GM21737 (cell line): ENCODE data around the gene PARL.

ENCODE experiments used
- ATAC-seq: cut with Tn5 transposase; IDR thresholded peaks from one replicate; pipeline ENCODE4 v1.9.1; 2021; ENCODE audit warnings: mild to moderate bottlenecking, moderate library complexity; ENCODE audit not compliant: unreplicated experiment

The PARL gene

DNA sequence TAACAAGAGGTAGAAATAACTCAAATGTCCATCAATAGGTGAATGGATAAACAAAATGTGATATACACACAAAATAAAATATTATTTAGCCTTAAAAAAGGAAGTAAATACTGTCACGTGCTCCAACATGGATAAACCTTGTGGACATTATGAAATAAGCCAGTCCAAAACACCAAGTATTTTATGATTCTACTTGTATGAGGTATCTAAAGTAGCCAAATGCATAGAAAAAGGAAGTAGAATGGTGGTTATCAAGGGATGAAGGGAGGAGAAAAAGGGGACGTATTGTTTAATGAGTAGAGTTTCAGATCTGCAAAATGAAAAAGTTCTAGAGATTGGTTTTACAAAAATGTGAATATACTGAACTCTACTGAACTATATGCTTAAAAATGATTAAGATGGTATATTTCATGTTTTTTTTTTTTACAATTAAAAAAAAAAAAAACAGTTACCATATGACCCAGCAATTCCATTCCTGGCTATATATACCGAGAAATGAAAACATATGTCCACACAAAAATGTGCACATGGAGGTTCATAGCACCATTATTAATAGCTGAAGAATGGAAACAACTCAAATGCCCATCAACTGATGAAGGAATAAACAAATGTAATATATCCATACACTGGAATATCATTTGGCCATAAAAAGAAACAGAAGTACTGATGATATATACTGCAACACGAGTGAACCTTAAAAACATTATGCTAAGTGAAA, 30.2 kb downstream of the PARL start:
- no peak for ATAC-seq

DNA sequence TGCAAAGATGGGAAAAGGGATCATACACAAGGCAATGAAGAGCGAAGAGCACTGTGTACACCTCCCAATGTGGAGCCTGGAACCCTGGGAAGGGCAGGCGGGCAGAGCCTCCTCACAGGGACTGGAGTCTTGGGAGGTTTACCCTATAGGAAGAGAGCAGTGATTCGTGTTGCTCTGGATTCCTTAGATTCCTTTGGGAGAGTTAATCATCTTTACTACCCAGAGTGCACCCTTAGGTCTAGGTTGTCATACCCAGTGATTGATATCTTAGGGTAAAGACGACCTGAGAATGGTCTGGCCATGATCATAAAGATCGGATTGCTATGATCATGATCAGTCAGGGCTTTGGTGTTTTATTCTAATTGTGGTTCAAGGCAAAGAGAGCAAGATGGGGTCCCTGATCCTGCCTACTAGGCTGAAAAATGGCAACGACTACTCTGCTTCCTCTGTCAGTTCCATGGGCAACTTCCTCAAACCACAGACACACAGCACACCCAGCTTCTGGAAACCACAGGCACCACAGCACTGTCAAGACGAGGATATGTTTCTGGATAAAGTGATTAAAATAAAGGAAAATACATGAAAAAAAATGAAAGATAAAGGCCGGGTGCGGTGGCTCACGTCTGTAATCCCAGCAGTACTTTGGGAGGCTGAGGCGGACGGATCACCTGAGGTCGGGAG, 38.9 kb downstream of the PARL start:
- ATAC-seq = no peak

DNA sequence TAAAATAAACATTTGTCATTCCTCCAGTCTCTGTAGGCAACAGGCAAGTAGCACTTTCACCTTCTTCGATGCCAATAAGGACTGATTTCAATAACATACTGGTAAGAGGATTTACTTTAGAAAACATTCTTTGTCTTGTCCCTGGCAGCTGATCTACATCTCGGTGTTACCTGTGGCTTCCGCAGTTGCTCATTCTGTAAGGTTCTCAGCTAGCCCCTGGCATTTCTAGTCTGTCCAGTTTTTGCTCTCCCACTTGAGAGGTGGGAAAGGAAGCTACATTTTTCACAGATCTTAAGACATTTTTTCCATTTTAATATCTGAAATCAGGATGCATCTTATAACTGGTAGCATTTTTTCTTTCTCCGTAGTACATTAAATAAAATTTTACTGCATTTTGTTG, 39.6 kb downstream of the PARL start:
- ATAC-seq = no peak

DNA sequence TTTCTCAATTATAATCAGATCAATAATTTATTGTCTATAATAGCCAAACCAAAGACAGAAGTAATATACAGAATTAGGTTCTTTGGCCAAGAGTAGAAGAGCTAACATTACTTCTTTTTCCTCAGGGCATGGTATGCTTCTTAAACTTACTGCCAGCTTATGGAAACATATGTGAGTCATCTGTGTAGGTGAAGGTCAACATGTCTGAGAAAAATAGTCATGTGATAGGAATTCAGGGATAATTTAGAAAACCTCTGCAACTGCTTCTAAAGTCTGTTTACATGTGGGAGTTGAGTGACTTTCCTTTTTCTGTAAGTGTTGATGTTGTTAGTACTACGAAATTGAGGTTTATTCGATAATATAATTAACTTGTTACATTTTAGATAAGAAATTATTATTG, 40.1 kb downstream of the PARL start:
- ATAC-seq = no peak

DNA sequence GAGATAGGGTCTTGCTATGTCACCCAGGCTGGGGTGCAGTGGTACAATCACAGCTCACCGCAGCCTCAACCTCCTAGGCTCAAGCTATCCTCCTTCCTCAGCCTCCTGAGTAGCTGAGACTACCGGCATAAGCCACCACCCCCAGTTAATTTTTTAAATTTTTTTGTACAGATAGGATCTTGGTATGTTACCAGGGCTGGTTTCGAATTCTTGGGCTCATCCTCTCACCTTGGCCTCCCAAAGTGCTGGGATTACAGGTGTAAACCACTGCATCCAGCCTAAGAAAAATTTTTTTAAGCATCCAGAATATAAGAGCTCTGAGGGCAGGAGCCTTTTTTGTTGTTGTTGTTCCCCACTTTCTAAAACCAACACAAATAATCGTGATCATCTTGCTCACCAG, 44.9 kb downstream of the PARL start:
- no peak for ATAC-seq

DNA sequence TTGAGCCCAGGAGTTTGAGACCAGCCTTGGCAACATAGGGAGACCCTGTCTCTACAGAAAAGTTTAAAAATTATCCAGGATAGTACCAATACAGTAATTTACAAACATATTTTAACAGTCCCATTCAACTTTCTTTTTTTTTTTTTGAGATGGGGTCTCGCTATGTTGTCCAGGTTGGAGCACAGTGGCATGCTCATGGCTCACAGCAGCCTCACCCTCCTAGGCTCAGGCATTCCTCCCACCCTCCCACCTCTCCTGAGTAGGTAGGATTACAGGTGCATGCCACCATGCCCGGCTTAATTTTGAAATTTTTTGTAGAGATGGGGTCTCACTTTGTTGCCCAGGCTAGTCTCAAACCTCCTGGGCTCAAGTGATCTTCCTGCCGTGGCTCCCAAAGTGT, 46.8 kb downstream of the PARL start:
- ATAC-seq = no peak

DNA sequence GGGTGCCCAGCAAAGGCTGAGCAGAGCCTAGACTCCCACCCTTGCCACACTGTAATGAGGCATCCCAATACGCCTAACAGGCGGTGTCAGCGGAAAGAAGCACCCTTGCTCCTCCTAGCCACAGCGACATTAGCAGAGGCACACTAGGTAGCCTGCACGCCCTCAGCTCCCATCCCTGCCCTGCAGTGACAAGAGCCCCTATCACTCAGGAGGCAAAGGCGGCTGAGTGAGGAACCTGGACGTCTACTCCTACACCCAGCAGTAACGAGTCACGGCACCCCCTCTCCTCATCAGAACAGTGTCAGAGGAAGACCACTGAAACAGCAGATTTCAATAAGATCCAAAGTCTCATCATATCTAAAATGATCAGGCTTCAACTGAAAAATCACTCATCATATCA, 47.3 kb downstream of the PARL start:
- no peak for ATAC-seq

DNA sequence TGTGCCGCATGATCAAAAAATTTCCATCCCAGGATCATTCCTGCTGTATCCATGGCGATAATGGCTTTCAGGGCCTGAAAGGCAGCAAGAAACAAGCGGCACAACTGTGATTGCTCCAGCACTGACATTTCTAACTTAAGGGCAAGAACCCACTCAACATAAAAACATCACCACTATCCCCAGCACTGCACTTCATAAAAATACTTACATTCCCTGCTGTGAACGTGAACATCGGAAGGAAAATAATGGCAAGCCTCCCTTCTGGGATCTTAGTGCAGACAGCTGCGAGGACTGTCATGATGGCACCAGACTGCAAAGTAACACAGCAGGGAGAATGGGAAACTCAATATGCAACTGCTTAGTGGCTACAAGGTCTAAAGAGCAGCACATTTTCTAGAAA, 51.2 kb downstream of the PARL start:
- ATAC-seq = no peak

DNA sequence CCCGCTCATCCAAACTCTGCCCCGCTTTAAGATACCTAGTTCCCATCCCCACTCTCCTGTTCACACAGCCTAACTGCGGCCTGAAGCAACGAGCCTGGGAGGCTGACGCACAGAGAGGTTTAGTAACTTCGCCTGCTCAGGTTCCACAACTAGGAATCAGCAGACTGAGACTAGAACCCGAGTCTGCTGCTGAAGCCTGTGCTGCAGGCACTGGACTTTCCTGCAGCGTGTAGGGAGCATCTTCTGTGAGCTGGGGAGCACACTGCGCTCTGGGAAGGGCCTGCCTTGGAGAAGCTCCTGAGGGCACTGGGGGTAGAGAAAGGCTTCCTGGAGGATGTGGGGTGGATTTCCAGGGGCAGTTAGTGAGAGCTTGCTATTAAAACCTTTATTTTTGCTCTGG, 54.5 kb downstream of the PARL start:
- no peak for ATAC-seq

DNA sequence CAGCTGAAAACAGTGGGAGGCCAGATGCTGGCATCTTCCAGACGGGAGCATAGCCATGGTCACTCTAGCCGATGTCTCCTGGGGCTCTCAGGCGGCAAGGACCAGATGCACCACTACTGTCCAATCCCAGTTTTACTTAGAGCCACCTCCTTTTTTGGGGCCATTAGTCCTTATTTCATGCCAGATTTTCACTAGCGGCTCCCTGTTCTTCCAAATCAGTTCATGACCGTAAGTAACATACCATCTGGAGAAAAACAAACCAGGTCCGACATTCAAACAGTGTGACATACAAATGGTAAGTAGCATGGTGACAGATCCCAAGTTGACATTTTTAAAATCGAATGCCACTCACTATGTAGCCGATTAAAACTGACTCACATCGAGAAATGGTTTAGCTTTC, 55.2 kb downstream of the PARL start:
- no peak for ATAC-seq

DNA sequence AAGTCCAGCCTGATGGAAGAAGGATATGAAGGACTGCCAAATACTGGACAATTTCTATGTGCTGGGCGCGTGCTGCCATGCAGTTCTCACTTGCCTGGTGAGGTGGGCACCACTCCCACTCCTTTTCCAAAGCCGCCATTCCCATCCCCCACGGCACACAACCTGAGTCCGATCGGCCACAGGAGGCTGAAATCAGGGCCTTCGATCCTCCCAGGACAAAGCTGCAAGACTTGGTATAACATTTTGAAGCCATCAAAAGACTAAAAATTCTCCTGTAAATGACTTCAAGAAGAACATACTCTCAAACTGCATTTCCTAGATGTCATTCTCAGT, 56.2 kb downstream of the PARL start:
- no peak for ATAC-seq

DNA sequence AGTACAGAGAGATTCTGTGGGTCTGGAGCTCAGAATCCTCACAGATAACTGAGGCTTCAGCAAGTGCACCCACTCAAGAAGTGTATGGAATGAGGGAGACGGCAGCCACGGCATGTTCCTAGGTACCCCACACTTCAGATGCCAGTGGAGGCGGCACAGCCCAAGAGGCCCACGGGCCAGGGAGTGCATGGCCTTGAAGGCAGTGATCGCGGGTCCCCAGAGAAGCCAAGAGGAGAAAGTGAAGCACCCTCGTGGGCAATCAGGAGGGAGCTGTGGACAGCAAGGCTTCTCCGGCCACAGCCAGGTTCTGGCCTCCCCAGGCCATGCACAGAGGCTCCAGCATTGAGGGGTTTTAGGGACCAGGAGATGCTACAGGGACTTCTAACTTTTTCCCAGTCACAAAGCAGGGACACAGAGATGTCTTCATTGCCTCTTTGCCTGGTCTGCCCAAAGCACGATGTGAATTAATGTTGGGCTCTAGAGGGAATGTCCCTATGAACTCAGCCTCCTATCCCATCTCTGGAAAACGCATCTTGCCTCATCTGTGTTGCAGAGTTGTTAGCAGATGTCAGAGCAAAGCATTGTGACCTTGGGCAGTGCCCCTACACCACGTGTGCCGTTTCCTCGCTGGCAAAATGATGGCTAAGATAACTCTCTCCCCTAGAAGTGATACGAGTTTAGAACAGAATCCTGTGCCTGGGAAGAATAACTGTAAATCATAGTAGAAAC, 56.7 kb downstream of the PARL start:
- no peak for ATAC-seq

DNA sequence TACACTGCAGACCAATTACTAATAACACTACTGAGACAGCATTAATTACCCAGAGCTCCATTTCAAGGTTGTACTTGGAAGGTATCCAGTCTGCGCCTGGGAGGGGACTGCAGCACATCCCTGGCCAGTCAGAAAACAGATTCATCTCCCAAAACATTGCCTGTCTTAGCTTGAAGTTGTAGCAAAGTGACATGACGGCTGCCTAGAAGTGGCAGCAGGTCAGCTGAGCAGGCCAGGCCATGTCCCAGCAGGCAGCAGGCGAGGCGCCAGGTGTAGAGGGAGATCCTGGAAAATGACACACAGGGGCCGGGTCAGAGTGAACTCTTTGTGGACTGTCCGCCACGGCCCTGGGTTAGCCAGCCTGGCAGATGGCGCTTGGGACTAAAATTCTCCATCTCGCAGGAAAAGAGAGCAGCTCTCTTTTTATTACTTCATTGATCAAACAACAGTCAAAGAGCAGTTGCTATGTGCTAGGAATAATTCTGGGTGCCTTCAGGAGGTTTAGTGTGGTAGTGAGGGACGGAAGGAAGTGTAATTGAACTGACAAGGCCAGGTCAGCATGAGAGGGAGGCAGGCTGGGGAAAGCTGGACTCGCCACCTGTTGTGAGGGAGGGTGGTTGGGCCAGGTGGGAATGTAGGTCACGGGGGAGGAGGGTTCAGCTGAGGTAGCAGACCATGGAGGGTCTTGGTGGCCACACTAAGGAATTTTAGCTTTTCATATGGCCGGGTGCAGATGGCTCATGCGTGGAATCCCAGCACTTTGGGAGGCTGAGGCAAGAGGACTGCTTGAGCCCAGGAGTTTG, 58.0 kb downstream of the PARL start:
- no peak for ATAC-seq

DNA sequence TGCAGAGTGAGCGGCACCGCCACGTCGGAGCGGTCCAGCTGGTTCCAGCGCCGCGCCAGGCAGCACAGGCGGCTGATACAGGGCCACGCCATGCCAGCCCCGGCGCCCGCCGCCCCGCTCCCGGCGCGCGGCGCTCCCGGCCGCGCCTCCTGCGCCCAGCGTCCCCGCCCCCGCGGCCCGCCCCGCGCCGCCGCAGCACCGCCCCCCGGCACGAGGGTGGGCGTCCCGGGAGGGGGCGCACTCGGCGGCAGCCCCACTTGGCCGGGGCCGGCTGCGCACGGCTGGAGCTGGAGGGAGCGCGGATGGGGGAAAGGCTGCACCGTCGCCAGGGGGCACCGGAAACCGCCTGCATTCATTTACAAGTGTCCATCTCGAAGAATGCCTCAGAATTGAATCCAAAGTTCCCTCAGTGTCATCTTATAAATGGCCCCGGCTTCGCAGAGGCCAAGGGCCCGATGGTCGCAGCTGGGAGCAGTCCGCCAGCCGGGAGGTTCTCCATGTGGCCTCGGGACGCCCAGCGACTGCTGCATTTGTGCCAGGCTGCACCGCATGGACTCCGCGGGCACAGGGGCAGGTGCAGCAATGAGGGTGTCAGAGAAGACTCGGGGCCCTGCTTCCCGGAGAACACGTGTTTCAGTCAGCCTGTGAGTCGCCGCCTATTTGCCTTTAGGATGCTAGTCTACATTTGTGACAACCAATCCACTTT, 59.1 kb downstream of the PARL start, which contains the start of gene MAP6D1:
Gene MAP6D1 (minus strand): TSS at position 122 of the 706 bp plus-strand sequence. CDS start 30 bp downstream, at position 92.
- ATAC-seq = peak; percentile 58

DNA sequence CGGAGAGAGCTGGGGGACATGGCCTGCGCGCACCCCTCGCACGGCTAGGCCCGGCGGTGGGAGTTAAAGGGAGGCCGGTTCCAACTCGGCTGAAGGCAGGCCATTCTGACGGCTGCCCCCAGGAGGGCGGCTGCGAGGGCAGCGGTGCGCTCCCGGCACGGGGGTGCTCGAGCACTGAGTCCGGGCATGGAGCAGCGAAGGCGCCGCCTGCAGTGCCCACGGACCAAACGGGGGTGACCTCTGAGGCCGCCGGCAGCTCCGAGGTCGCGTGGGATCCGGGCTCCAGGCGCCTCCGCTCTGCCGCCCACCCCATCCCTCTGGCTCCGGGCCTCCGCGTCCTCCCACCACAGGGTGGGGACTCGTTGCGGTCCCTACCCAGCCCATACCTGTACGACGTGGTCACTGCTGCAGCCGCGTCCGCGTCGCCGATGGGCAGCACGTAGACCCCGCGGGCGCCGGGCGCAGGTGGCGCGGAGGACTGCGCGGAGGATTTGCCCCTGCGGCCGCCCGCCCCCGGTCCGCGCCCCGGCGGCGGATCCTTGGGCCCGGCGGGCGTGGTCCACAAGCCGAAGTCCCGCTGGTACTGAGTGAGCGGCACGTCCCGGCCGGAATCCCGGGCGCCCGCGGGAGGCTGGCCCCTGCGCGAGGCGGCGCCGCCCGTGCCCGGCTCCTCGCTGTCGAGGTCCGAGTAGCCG, 59.8 kb downstream of the PARL start:
- peak; percentile 30 for ATAC-seq

DNA sequence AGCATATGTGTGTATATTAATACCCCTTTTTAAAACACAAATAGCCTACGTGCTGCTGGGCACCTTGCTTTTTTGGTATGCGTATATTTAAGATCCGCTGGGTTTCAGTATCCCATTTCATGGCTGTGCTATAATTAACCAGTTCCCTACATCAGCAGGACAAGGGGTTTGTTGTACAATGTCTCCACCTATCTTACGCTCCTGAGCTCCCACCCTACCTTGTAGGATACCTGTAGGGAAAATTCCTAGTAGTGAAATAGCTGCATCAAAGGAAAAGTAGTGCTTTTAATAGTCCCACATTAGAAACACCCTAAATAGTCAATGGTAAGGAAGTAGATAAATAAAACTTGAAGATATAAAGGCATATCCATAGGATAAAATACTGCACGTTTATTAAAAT, 60.7 kb downstream of the PARL start:
- no peak for ATAC-seq

DNA sequence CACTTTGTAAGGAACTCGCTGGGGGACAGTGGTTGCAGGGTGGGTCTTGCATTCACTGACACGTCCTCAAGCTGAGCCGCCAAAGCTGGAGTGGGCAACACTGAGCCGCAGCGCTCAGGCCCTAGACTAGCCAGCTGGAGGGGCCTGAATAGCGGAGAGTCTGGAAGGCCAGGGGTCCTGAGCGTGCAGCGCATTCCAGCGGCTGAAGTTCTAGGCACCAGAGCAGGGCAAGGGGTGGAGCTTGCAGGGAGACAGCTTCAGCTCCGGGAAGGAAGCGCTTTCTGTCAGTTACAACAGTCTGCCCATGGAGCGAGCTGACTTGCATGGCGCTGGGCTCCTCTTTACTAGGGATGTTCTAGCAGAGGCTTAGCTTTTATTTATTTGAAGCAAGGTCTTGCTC, 62.0 kb downstream of the PARL start:
- no peak for ATAC-seq

DNA sequence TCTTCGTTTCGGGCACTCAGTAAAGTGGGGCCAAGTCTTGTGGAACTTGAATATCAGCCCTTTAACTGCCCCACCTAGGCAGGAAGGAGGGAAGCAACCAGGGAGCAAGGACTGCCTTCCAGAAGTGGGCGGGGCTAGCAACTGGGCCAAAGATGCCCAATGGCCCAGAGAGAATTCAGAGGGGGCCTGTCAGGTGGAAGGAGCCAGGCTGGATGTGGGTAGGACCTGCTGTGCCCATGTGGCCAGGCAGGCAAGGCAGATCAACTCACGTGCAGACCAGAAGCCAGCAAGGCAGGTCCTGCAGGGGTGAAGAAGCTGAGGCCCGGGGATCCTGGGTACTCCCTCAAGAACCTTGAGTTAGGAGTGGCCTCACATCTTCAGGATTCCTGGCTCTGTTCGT, 64.8 kb downstream of the PARL start:
- ATAC-seq = no peak

DNA sequence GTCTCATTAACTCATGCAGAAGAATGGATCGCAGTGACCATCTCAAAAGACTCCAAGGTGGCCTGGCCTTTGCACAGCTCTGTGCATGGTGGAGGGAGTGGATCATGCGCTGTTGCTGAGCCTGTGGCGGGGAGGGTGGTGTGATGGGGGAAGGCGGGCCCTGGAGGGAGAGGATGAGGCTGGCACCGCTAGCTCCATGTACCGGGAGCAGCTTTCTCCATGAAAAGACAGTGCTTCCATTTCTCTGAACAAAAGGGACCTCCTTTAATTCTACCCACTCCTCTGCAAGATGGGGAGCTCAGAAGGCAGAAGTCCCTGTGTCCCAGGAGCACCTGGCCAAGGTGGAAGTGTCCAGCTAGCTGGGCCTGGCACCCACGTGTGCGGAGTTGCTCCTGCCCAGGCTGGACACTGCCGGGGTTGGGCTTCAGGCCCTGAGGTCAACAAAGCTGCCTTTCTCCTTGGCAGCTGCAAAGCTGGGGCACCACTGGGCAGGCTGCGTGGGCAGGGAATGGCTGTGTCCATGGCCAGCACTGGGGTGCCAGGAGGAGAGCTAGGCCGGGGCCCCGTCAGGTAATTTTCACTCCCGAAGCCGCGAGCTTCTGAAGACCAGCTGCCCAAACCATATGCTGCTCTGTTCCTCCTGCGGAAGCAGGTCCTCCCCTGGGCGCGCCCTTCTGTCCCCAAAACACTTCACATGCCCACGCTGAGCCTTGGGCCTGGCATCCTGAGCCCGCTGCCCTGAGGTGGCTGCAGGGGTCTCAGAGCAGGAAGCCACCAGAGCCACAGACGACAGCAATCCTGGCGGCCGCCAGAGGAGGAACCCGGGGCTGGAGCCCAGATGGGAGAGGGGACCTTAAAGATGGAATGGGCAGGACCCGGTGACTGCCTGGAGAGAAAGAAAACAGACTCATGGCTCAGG, 65.7 kb downstream of the PARL start:
- ATAC-seq = no peak
